Lung (tissue), 12 donors: ENCODE results near the gene FMN1. TPM values are rescaled to one million over a fixed set of nuclear protein-coding genes. Genes with fewer than 3 reads are reported as not detected.
A peak's percentile ranks its signal among the peaks of the same experiment; 100 is the strongest.

Experiments
- ATAC-seq: fragments of 200-7000 bp; cut with Tn5 transposase; one replicate; pipeline ENCODE4 v1.9.1; 2020; ENCODE audit warnings: moderate number of reproducible peaks; ENCODE audit not compliant: insufficient read depth, low FRiP score
- DNase-seq, 3 donors: peaks; one replicate each; pipeline ENCODE4 v3.0.0-alpha.2; 2013 to 2017
- H3K27ac ChIP-seq, 2 donors: one replicate each; pipeline ENCODE4 v1.5.1; 2013; ENCODE audit warnings: mild to moderate bottlenecking in 2 of 2, moderate library complexity in 2 of 2, control low read depth in 1 of 2, inconsistent platforms in 1 of 2, low read depth in 1 of 2, low read length in 1 of 2
- H3K27me3 ChIP-seq, 3 donors: one replicate each; pipeline ENCODE4 v1.5.1; 2013; ENCODE audit warnings: low read length in 2 of 3; ENCODE audit not compliant: control insufficient read depth in 3 of 3, insufficient read depth in 3 of 3
- H3K36me3 ChIP-seq, 4 donors: one replicate each; pipeline ENCODE4 v1.5.1; 2013; ENCODE audit warnings: low read length in 4 of 4, mild to moderate bottlenecking in 1 of 4, moderate library complexity in 1 of 4; ENCODE audit not compliant: control insufficient read depth in 4 of 4, insufficient read depth in 4 of 4
- H3K4me1 ChIP-seq, 5 donors: one replicate each; pipeline ENCODE4 v1.5.1; 2013; ENCODE audit warnings: low read length in 5 of 5, mild to moderate bottlenecking in 2 of 5, moderate library complexity in 1 of 5; ENCODE audit not compliant: control insufficient read depth in 5 of 5, insufficient read depth in 5 of 5
- H3K4me3 ChIP-seq: one replicate; pipeline ENCODE4 v1.5.1; 2013; ENCODE audit warnings: mild to moderate bottlenecking, control low read depth, moderate library complexity
- H3K9ac ChIP-seq, 2 donors: one replicate each; pipeline ENCODE4 v1.5.1; 2013; ENCODE audit warnings: low read length in 2 of 2, control low read depth in 1 of 2; ENCODE audit not compliant: insufficient read depth in 1 of 2
- H3K9me3 ChIP-seq, 4 donors: one replicate each; pipeline ENCODE4 v1.5.1; 2013; ENCODE audit warnings: low read length in 3 of 4, mild to moderate bottlenecking in 1 of 4, moderate library complexity in 1 of 4; ENCODE audit not compliant: control insufficient read depth in 4 of 4, insufficient read depth in 3 of 4
- WGBS, 2 donors: extraction: QIAGEN DNeasy Blood & Tissue Kit; methylation state at CpG; one replicate each; pipeline ENCODE4 v1.1.7; 2013; 5-methylcytosine and 5-hydroxymethylcytosine counted together
- polyA plus RNA-seq, 2 donors: library from polyadenylated mRNA; stranded (reverse); fragments of 200-250 nt; gene quantifications; one replicate each; pipeline ENCODE4 v1.2.1, GENCODE V29; 2013
- total RNA-seq, 2 donors: library from RNA; depleted of rRNA in 1 of 2; stranded (reverse); fragments of >200 nt in 1 of 2; gene quantifications; one replicate each; pipeline ENCODE4 v1.2.1, GENCODE V29; 2014 to 2021
- TF ChIP-seq, protein P1 (sequence below): IDR thresholded peaks from 2 replicates; pipeline ENCODE4 v1.5.1; 2012; ENCODE audit warnings: mild to moderate bottlenecking; ENCODE audit errors: control extremely low read depth, extremely low read depth
- donor health status: control.
- donor health status: control.
- donor health status: Bipolar disorder and iron deficiency.
- donor health status: healthy.
- donor health status: DM: yes; HTN: yes; CAD: no.

FMN1 gene
- total and polyA plus RNA-seq, 4 donors = 4.6 to 45.2 (median 15.7) TPM

DNA sequence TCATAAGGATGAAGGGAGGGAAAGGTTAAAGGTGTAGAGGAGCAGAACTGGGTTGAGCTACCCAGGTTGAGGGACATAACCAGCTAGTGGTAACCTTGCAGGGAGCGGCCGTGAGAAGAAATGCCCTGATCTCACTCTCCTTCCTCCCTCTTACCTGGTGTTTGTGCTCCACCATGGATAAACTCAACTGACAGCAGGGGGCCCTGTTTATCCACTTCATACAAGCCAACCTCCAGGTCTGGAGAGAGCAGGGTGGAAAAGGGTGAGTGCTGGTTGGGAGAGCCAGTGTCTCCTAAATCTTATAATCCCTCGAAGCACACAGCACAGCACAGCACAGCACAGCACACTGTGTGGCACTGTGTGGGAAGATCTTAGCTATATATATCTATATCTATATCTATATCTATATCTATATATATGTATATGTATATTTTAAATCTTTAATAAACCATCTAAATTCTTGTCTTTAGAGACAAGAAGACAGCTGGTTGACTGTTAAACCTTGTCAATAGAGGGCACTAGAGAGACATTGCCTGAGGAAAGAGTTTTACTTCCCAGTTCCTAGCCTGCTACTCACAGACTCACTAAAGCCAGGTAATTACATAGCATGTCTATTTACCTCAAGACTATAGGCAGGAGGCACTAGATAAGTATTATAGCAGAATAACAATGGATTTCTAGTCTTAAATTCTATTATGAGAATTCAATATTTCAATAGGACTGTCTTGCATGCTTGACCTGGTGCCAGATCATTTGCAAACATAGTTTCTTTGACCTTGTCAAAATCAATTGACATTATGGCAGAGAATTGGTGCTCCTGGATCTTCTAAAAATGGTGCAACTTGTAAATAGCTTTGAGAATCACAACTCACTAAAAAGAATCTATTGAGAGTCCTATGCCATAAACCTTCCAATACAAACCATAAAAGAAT is 21.7 kb upstream of the FMN1 start:
- ATAC-seq = no peak
- Histone ChIP-seq H3K27ac (no peak overlapping the region), H3K4me1 (no peaks in the 10 kb centered on the region), H3K9ac (no peak overlapping the region), H3K36me3 (no peaks in the 10 kb centered on the region), H3K4me3 (no peak overlapping the region), H3K27me3 (no peaks in the 10 kb centered on the region), H3K9me3 (no peaks in the 10 kb centered on the region)
- 94 to 97% methylated on average over 3 of the region's 3 CpGs for WGBS, 2 donors
- TF ChIP-seq, protein P1, sequence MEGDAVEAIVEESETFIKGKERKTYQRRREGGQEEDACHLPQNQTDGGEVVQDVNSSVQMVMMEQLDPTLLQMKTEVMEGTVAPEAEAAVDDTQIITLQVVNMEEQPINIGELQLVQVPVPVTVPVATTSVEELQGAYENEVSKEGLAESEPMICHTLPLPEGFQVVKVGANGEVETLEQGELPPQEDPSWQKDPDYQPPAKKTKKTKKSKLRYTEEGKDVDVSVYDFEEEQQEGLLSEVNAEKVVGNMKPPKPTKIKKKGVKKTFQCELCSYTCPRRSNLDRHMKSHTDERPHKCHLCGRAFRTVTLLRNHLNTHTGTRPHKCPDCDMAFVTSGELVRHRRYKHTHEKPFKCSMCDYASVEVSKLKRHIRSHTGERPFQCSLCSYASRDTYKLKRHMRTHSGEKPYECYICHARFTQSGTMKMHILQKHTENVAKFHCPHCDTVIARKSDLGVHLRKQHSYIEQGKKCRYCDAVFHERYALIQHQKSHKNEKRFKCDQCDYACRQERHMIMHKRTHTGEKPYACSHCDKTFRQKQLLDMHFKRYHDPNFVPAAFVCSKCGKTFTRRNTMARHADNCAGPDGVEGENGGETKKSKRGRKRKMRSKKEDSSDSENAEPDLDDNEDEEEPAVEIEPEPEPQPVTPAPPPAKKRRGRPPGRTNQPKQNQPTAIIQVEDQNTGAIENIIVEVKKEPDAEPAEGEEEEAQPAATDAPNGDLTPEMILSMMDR = no peak
- DNase-seq = no peak

GRCh38 chr15:33211176-33211808 is 16.8 kb upstream of the FMN1 start:
- 52 to 61% methylated on average over 3 of the region's 3 CpGs for WGBS, 2 donors
- ATAC-seq (no peak), DNase-seq (peak in 1 of 3 donors; percentile 25)
- H3K4me3 ChIP-seq = no peak overlapping the region
- no peaks in the 10 kb centered on the region for H3K4me1 ChIP-seq
- H3K9ac ChIP-seq = no peak overlapping the region
- no peak overlapping the region for H3K27ac ChIP-seq
- no peaks in the 10 kb centered on the region for H3K9me3 ChIP-seq
- no peaks in the 10 kb centered on the region for H3K36me3 ChIP-seq
- TF ChIP-seq, protein P1 = no peak
- H3K27me3 ChIP-seq = no peaks in the 10 kb centered on the region

DNA sequence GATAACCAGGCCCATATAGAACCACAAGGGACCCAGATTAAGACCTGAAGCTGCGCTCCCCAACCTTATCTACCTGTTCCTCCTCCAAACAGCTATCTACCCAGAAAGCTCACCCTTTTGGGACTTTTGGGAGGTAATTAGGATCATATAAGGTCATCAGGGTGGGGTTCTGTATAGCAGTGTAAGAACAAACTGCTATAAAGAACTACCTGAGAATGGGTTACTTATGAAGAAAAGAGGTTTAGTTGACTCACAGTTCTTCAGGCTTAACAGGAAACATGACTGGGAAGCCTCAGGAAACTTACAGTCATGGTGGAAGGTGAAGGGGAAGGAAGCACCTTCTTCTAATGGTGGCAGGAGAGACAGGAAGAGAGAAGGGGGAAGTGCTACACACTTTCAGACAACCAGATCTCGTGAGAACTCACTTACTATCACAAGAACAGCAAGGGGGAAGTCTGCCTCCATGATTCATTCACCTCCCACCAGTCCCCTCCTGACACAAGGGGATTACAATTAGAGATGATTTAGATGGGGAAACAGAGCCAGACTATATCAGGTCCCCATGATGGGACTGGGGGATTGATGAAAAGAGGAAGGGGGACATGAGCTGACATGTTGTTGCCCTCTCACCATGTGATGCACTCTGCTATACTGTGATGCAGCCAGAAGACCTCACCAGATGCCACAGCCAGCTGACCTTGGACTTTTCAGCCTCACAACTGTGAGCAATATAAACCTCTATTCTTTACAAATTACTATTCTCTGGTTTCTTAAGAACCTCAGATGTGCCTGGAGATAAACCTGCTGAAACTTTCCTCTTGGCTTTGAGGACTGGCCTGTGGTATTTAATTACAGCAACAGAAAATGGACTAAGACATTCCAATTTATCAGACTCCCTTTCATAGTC is 15.3 kb upstream of the FMN1 start:
- Histone ChIP-seq H3K36me3 (no peaks in the 10 kb centered on the region), H3K27me3 (no peaks in the 10 kb centered on the region), H3K9ac (no peak overlapping the region), H3K27ac (no peak overlapping the region), H3K4me3 (no peak overlapping the region), H3K4me1 (no peaks in the 10 kb centered on the region), H3K9me3 (no peaks in the 10 kb centered on the region)
- DNase-seq (no peak), ATAC-seq (no peak)
- TF ChIP-seq, protein P1 = no peak
- WGBS, 2 donors = 54 to 68% methylated on average over 2 of the region's 2 CpGs
